H1 (cell line): Measurements from ENCODE around the gene KLK4. TPM values are rescaled to one million over a fixed set of nuclear protein-coding genes. Genes with fewer than 3 reads are reported as not detected.

ENCODE experiments used
- CTCF ChIA-PET: fragments of 300-600 bp; sonication (Branson Sonifier 250); formaldehyde crosslinking; loops from one replicate; lab custom pipeline; 2021; ENCODE audit not compliant: partially characterized antibody; lab: Charles Lee
- POLR2A ChIA-PET: fragments of 300-600 bp; sonication (Branson Sonifier 250); formaldehyde crosslinking; loops from one replicate; lab custom pipeline; 2021; ENCODE audit warnings: inconsistent platforms; ENCODE audit not compliant: partially characterized antibody; lab: Charles Lee
- DNase-seq, 2 experiments: peaks; one replicate each; pipeline versions ENCODE4 v3.0.0 to v3.0.0-alpha.2; 2010 to 2022; ENCODE audit warnings: low spot score in 2 of 2, low read depth in 1 of 2, mixed read lengths in 1 of 2
- FAIRE-seq: peaks from 2 replicates; lab custom pipeline; 2011; peaks lifted over from hg19 to GRCh38; lab: Jason Lieb, UNC
- H2AFZ ChIP-seq: 2 replicates; pipeline ENCODE4 v1.8.1; 2012; ENCODE audit warnings: low read length, inconsistent platforms
- H2AK5ac ChIP-seq: 2 replicates; pipeline ENCODE4 v1.6.1; 2013; ENCODE audit warnings: low read depth, low read length
- H2BK120ac ChIP-seq: replicated peaks from 2 replicates; pipeline ENCODE3; 2013; ENCODE audit warnings: low read depth, low read length, inconsistent platforms
- H2BK12ac ChIP-seq: 2 replicates; pipeline ENCODE4 v1.6.1; 2013; ENCODE audit warnings: low read depth, low read length
- H2BK15ac ChIP-seq: 2 replicates; pipeline ENCODE4 v1.6.1; 2013; ENCODE audit warnings: low read length
- H2BK20ac ChIP-seq: 2 replicates; pipeline ENCODE4 v1.6.1; 2013; ENCODE audit warnings: low read length
- H2BK5ac ChIP-seq: 2 replicates; pipeline ENCODE4 v1.6.1; 2013; ENCODE audit warnings: low read depth, low read length
- H3K14ac ChIP-seq: 2 replicates; pipeline ENCODE4 v1.6.1; 2013; ENCODE audit warnings: inconsistent platforms; ENCODE audit not compliant: insufficient read length
- H3K18ac ChIP-seq: 2 replicates; pipeline ENCODE4 v1.6.1; 2013; ENCODE audit warnings: low read length; ENCODE audit errors: extremely low read depth
- H3K23ac ChIP-seq: 2 replicates; pipeline ENCODE4 v1.6.1; 2013; ENCODE audit warnings: inconsistent platforms; ENCODE audit not compliant: insufficient read length
- H3K23me2 ChIP-seq: 2 replicates; pipeline ENCODE4 v1.6.1; 2013; ENCODE audit warnings: low read depth, low read length
- H3K27ac ChIP-seq: 2 replicates; pipeline ENCODE4 v1.6.1; 2011; ENCODE audit warnings: low read depth, low read length, inconsistent platforms
- H3K27me3 ChIP-seq, 4 experiments: replicated peaks in 1 of 4; 1 replicate in 1 of 4; 2 replicates in 3 of 4; pipeline versions ENCODE4 v1.6.1 to v1.8.1; 2011 to 2013; ENCODE audit warnings: low read length in 3 of 4, mild to moderate bottlenecking in 3 of 4, inconsistent platforms in 2 of 4, mixed read lengths in 2 of 4, moderate library complexity in 1 of 4; ENCODE audit not compliant: control insufficient read depth in 3 of 4, insufficient read depth in 3 of 4; ENCODE audit errors: extremely low read depth in 1 of 4
- H3K36me3 ChIP-seq, 4 experiments: 2 replicates each; pipeline versions ENCODE4 v1.6.1 to v1.8.1; 2011 to 2013; ENCODE audit warnings: mild to moderate bottlenecking in 4 of 4, low read length in 3 of 4, moderate library complexity in 2 of 4, control low read depth in 1 of 4, inconsistent platforms in 1 of 4; ENCODE audit not compliant: insufficient read depth in 4 of 4, control insufficient read depth in 2 of 4
- H3K4ac ChIP-seq: replicated peaks from 2 replicates; pipeline ENCODE3; 2013; ENCODE audit warnings: low read length, low read depth, mixed read lengths, inconsistent platforms; ENCODE audit not compliant: insufficient read length
- H3K4me1 ChIP-seq, 4 experiments: replicated peaks in 1 of 4; 1 replicate in 1 of 4; 2 replicates in 3 of 4; pipeline versions ENCODE4 v1.6.1 to v1.8.1; 2011 to 2013; ENCODE audit warnings: low read length in 3 of 4, inconsistent platforms in 2 of 4, mixed read lengths in 1 of 4; ENCODE audit not compliant: insufficient read depth in 4 of 4, control insufficient read depth in 3 of 4
- H3K4me2 ChIP-seq, 2 experiments: 2 replicates each; pipeline versions ENCODE4 v1.6.1 to v1.8.1; 2011 to 2013; ENCODE audit warnings: low read depth in 2 of 2, low read length in 2 of 2, control low read depth in 1 of 2, inconsistent platforms in 1 of 2, mild to moderate bottlenecking in 1 of 2; ENCODE audit not compliant: insufficient read depth in 1 of 2
- H3K4me3 ChIP-seq, 4 experiments: fragments of 200-600, 300-600 bp in 1 of 4; sonication (generic), shearing (Covaris generic), sonication (Bioruptor Twin) in 1 of 4; 2 replicates each; pipeline versions ENCODE4 v1.5.1 to v1.8.1; 2011 to 2016; ENCODE audit warnings: low read length in 4 of 4, low read depth in 3 of 4, control low read depth in 2 of 4, inconsistent platforms in 2 of 4, mild to moderate bottlenecking in 2 of 4, mixed read lengths in 1 of 4, moderate library complexity in 1 of 4; ENCODE audit not compliant: insufficient read depth in 2 of 4; ENCODE audit errors: extremely low read depth in 1 of 4
- H3K56ac ChIP-seq: replicated peaks from 2 replicates; pipeline ENCODE3; 2013; ENCODE audit warnings: low read depth, mild to moderate bottlenecking, mixed read lengths, low read length, inconsistent platforms; ENCODE audit not compliant: insufficient read length
- H3K79me1 ChIP-seq: 2 replicates; pipeline ENCODE4 v1.6.1; 2013; ENCODE audit warnings: low read depth, low read length, control low read depth
- H3K79me2 ChIP-seq, 2 experiments: 2 replicates each; pipeline versions ENCODE4 v1.6.1 to v1.8.1; 2012 to 2013; ENCODE audit warnings: low read length in 2 of 2, mild to moderate bottlenecking in 2 of 2, inconsistent platforms in 1 of 2; ENCODE audit not compliant: insufficient read depth in 2 of 2, control insufficient read depth in 1 of 2
- H3K9ac ChIP-seq, 4 experiments: replicated peaks in 1 of 4; 1 replicate in 1 of 4; 2 replicates in 3 of 4; pipeline versions ENCODE4 v1.6.1 to v1.8.1; 2011 to 2013; ENCODE audit warnings: low read depth in 3 of 4, low read length in 3 of 4, control low read depth in 2 of 4, mild to moderate bottlenecking in 2 of 4, moderate library complexity in 2 of 4, inconsistent platforms in 1 of 4; ENCODE audit errors: extremely low read depth in 1 of 4
- H3K9me3 ChIP-seq, 2 experiments: 2 replicates each; pipeline versions ENCODE4 v1.6.1 to v1.8.1; 2012 to 2013; ENCODE audit warnings: mild to moderate bottlenecking in 2 of 2, moderate library complexity in 2 of 2, control low read depth in 1 of 2, inconsistent platforms in 1 of 2, low read depth in 1 of 2, low read length in 1 of 2, mixed read lengths in 1 of 2; ENCODE audit not compliant: insufficient read depth in 2 of 2
- H4K20me1 ChIP-seq, 2 experiments: replicated peaks in 1 of 2; 2 replicates each; pipeline versions ENCODE3 to v1.8.1; 2011 to 2013; ENCODE audit warnings: inconsistent platforms in 2 of 2, low read length in 2 of 2, mild to moderate bottlenecking in 1 of 2; ENCODE audit not compliant: insufficient read depth in 2 of 2, control insufficient read depth in 1 of 2
- H4K5ac ChIP-seq: 2 replicates; pipeline ENCODE4 v1.6.1; 2013; ENCODE audit warnings: low read length, low read depth, mixed read lengths, inconsistent platforms; ENCODE audit not compliant: insufficient read length
- H4K8ac ChIP-seq: 2 replicates; pipeline ENCODE4 v1.8.0; 2013; ENCODE audit warnings: mild to moderate bottlenecking, moderate library complexity, low read length, inconsistent platforms; ENCODE audit not compliant: insufficient read depth; ENCODE audit errors: extremely low read depth
- H4K91ac ChIP-seq: replicated peaks from 2 replicates; pipeline ENCODE3; 2013; ENCODE audit warnings: low read length, mixed read lengths, inconsistent platforms; ENCODE audit not compliant: insufficient read length
- CREB1 ChIP-seq: IDR thresholded peaks from 2 replicates; pipeline ENCODE4 v1.6.1; 2012; ENCODE audit warnings: inconsistent platforms
- CTCF ChIP-seq, 3 experiments: IDR thresholded peaks; 1 replicate in 2 of 3; 2 replicates in 1 of 3; pipeline versions ENCODE4 v1.5.1 to v1.6.1; 2011; ENCODE audit warnings: low read length in 3 of 3, mild to moderate bottlenecking in 3 of 3, inconsistent platforms in 2 of 3, low read depth in 1 of 3, moderate library complexity in 1 of 3; ENCODE audit not compliant: insufficient read depth in 1 of 3; ENCODE audit errors: control extremely low read depth in 1 of 3
- RAD21 ChIP-seq, 2 experiments: IDR thresholded peaks in 1 of 2; conservative IDR thresholded peaks in 1 of 2; 2 replicates each; pipeline ENCODE4 v1.6.1; 2011; ENCODE audit warnings: low read depth in 2 of 2, low read length in 2 of 2, improper control_type of control experiment in 1 of 2, inconsistent platforms in 1 of 2, mild to moderate bottlenecking in 1 of 2, moderate library complexity in 1 of 2
- TAF7 ChIP-seq: optimal IDR thresholded peaks from 2 replicates; pipeline ENCODE3; 2011; ENCODE audit warnings: low read depth, mild to moderate bottlenecking, inconsistent platforms, low read length, moderate library complexity, borderline replicate concordance
- WGBS, 2 experiments: shearing (Covaris generic) in 1 of 2; methylation state at CpG; one replicate each; pipeline versions ENCODE4 v1.1.6 to v1.1.7; 2013 to 2015; ENCODE audit warnings: low lambda C conversion rate in 2 of 2, mixed read lengths in 2 of 2, inconsistent platforms in 1 of 2, low coverage in 1 of 2, missing lambda C conversion rate in 1 of 2; ENCODE audit not compliant: insufficient replicate concordance in 2 of 2, insufficient coverage in 1 of 2, insufficient read length in 1 of 2; ENCODE audit errors: extremely low coverage in 1 of 2, missing lambda C conversion rate in 1 of 2; 5-methylcytosine and 5-hydroxymethylcytosine counted together
- polyA plus RNA-seq, 7 experiments: library from polyadenylated mRNA; depleted of rRNA in 3 of 7; stranded (reverse) in 5 of 7; unstranded in 2 of 7; fragments of >200 nt in 5 of 7; fragments of 200-250 nt in 2 of 7; gene quantifications; 1 replicate in 5 of 7; 2 replicates in 1 of 7; 4 replicates in 1 of 7; pipeline versions ENCODE4 v1.2.1 to v1.2.3, GENCODE V29; 2011 to 2013; ENCODE audit warnings: missing spikeins in 2 of 7, mixed read lengths in 2 of 7
- total RNA-seq: library from RNA; stranded (reverse); fragmentation: NEBNext Ultra II Directional; extraction: Animal tissue kit (Norgen Biotek cat#: 25700); gene quantifications from 2 replicates; pipeline ENCODE4 v1.2.1, GENCODE V29; 2021

The KLK4 gene
- total and polyA plus RNA-seq, 2 of the 8 experiments (the other 6 are each of a cell fraction or from before 2014, with no cell fraction given), result 0.44 TPM; not detected in 1

GRCh38 chr19:50906217-50906616 lies 5.0 kb downstream of the KLK4 start:
- Histone ChIP-seq H4K5ac (no peak overlapping the region), H2BK20ac (no peak overlapping the region), H2AK5ac (no peak overlapping the region), H2BK12ac (no peak overlapping the region), H3K36me3 (no peaks in the 10 kb centered on the region), H4K8ac (no peak overlapping the region), H3K56ac (no peak overlapping the region), H3K18ac (no peak overlapping the region), H3K27ac (no peak overlapping the region), H2BK15ac (no peak overlapping the region), H3K79me1 (no peaks in the 10 kb centered on the region), H2AFZ (no peak overlapping the region), H3K79me2 (no peaks in the 10 kb centered on the region), H3K4ac (no peak overlapping the region), H2BK5ac (no peak overlapping the region), H2BK120ac (no peak overlapping the region), H3K4me1 (peaks cover 0 to 8% (median 7%) of the 10 kb centered on the region in 4 experiments; a peak in 3 of 7 replicates), H3K4me2 (no peak overlapping the region; a peak in 1 of 4 replicates), H4K91ac (no peak overlapping the region), H3K23me2 (peaks cover 10% of the 10 kb centered on the region), H3K14ac (no peak overlapping the region), H3K9ac (no peak overlapping the region), H3K23ac (no peak overlapping the region), H3K27me3 (peaks cover 2 to 14% (median 10%) of the 10 kb centered on the region in 4 experiments), H4K20me1 (peaks cover 0 to 2% of the 10 kb centered on the region in 2 experiments), H3K4me3 (no peak overlapping the region), H3K9me3 (no peaks in the 10 kb centered on the region)
- POLR2A ChIA-PET, result interaction anchor here (1.1 kb wide), 1 partner anchor 105 kb away, joined by 4 read pairs; no protein-coding TSS in a partner anchor
- CTCF ChIA-PET, result interaction anchor here (0.8 to 3.3 kb wide), 16 partner anchors 10 to 189 kb away, joined by 3 to 29 read pairs (median 4); partner anchors contain the start of genes KLK13, KLK2 and KLK8
- 15% methylated on average over 5 of the region's 5 CpGs; no CpG with 5 or more reads in 1 of the 2 experiments for WGBS, 2 experiments
- DNase-seq, result peak in 1 of 2 experiments; percentile 83
- FAIRE-seq, result peak; percentile 69
- TF ChIP-seq CTCF (IDR thresholded peaks at IDR 0.05; ENCODE audit: control extremely low read depth in 1 of 3, insufficient read depth in 1 of 3, low read depth in 1 of 3, low read length in 3 of 3) (peak; percentile 76 to 79 (median 78)), CREB1 (no peak), TAF7 (no peak), RAD21 (IDR thresholded peaks at IDR 0.05 in 1 of 2, conservative IDR thresholded peaks at IDR 0.05 in 1 of 2; ENCODE audit: low read depth in 2 of 2, low read length in 2 of 2) (peak; percentile 60 to 70)
